ENCODE data around the gene CUTC. TPM values are rescaled to one million over a fixed set of nuclear protein-coding genes. Genes with fewer than 3 reads are reported as not detected.
"Not testable (repeated sequence)": the region's sequence is repeated elsewhere in the genome, so short reads cannot be mapped to it uniquely, and the experiment has no call there.

Gene CUTC
- total RNA-seq, 4 donors from 2014 or later: 13.4 to 21.6 (median 20.8) TPM

DNA sequence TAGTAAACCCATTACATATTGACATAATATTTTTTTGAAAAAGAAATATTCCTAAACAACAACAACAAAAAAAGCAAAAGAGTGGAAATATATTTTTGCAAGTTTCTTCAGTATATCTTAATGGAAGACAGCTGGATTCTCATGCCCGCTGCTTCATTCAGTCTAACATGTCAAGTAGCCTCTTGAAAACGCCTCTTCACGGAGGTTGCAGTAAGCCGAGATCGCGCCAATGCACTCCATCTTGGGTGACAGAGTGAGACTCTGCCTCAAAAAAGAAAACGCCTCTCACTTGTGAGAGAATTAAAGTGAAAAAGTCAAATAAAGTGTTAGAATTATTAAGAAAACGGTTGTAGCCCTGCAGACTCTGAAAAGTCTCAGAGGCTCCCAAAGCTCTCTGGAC is 1.3 kb downstream of the CUTC start:
- intact Hi-C loops (cut with DNase I; ENCODE audit: low total_unique reads): no loop called here
- TF ChIP-seq, protein P1, sequence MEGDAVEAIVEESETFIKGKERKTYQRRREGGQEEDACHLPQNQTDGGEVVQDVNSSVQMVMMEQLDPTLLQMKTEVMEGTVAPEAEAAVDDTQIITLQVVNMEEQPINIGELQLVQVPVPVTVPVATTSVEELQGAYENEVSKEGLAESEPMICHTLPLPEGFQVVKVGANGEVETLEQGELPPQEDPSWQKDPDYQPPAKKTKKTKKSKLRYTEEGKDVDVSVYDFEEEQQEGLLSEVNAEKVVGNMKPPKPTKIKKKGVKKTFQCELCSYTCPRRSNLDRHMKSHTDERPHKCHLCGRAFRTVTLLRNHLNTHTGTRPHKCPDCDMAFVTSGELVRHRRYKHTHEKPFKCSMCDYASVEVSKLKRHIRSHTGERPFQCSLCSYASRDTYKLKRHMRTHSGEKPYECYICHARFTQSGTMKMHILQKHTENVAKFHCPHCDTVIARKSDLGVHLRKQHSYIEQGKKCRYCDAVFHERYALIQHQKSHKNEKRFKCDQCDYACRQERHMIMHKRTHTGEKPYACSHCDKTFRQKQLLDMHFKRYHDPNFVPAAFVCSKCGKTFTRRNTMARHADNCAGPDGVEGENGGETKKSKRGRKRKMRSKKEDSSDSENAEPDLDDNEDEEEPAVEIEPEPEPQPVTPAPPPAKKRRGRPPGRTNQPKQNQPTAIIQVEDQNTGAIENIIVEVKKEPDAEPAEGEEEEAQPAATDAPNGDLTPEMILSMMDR (IDR thresholded peaks at IDR 0.05): no peak
- TF ChIP-seq POLR2A (IDR thresholded peaks at IDR 0.05): no peak
- 77 to 79% methylated on average over 8 of the region's 8 CpGs for WGBS, 2 donors
- H3K4me3 ChIP-seq (ENCODE audit: low read depth, poor library complexity, severe bottlenecking): no peak overlapping the region
- no peak for DNase-seq (ENCODE audit: low spot score in 2 of 2)

DNA sequence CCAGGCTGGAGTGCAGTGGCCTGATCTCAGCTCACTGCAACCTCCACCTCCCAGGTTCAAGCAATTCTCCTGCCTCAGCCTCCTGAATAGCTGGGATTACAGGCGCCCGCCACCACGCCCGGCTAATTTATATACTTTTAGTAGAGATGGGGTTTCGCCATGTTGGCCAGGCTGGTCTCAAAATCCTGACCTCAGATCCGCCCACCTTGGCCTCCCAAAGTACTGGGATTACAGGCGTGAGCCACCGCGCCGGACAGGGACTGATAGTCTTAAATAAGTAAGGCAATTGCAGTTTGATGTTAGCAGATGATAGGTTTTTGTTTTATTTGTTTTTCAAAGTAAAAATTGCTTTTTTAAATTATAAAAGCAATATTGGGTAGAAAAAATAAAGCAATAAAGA is 2.1 kb downstream of the CUTC start:
- H3K4me3 ChIP-seq (ENCODE audit: low read depth, poor library complexity, severe bottlenecking); DNase-seq (ENCODE audit: low spot score in 2 of 2); intact Hi-C loops (cut with DNase I; ENCODE audit: low total_unique reads): not testable (repeated sequence)
- WGBS, 2 donors: 95 to 99% methylated on average over 10 of the region's 10 CpGs

DNA sequence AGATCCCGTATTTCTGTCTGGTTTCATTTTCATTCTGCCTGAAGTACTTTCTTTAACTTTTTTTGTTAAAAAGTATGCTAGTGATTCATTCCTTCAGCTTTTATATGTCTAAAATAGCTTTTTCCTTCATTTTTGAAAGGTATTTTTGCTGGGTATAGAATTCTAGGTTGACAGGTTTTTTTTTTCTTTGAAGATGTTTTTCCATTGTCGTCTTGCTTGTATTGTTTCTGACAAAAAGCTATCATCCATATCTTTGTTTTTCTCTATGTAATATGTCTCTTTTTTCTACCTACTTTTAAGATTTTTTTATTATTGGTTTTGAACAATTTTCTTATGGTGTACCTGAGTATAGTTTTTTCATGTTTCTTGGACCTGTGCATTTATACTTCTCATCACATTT is 8.2 kb downstream of the CUTC start:
- TF ChIP-seq, protein P1 (IDR thresholded peaks at IDR 0.05): no peak
- no peak for TF ChIP-seq POLR2A (IDR thresholded peaks at IDR 0.05)
- no peak for DNase-seq (ENCODE audit: low spot score in 2 of 2)
- intact Hi-C loops (cut with DNase I; ENCODE audit: low total_unique reads): no loop called here
- H3K4me3 ChIP-seq (ENCODE audit: low read depth, poor library complexity, severe bottlenecking): no peak overlapping the region
- 94 to 99% methylated on average over 2 of the region's 2 CpGs for WGBS, 2 donors

DNA sequence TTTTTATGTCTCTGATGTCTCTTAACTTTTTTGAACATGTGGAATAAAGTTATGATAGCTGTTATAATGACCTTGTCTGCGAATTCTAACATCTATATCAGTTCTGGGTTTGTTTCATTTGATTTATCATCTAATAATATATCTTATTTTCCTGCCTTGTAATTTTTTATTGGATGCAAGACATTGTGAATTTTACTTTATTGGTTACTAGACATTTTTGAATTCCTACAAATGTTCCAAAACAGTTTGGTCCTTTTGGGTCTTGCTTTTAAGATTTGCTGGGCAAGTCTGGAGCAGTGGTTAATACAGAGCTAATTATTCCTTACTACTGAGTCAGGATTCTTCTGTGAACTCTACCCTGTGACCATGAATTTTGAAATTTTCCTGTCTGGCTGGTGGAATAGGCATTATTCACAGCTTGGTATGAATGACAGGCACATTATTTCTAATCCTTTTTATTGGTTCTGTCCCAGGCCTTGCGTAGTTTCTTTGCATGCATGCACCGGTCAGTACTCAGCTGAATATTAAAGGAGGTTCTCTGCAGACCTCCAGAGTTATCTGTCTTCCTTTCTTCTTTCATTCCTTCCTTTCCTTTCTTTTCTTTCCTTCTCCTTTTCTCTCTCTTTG is 9.0 kb downstream of the CUTC start:
- intact Hi-C loops (cut with DNase I; ENCODE audit: low total_unique reads): no loop called here
- DNase-seq (ENCODE audit: low spot score in 2 of 2): no peak
- 98% methylated on average over 3 of the region's 3 CpGs for WGBS, 2 donors
- no peak for TF ChIP-seq POLR2A (IDR thresholded peaks at IDR 0.05)
- TF ChIP-seq, protein P1 (IDR thresholded peaks at IDR 0.05): no peak
- no peak overlapping the region for H3K4me3 ChIP-seq (ENCODE audit: low read depth, poor library complexity, severe bottlenecking)

DNA sequence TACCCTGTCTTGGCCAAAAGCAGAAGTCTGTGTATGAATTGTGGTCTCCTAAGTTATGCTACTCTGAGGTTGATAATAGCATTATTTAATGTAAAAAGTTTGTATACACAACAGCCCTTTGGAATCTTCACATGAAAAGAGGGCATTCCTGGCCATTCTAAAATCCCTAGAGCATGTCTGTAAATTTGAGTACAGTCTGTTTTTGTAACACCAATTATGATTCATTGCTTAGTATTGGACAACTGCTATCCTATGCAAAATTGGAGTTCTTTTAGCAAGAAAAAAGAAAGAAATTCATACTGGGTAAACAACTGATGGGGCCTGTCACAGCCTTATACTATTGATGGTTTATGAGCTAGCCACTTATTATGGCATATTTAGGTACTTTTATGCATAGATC is 10.2 kb downstream of the CUTC start:
- intact Hi-C loops (cut with DNase I; ENCODE audit: low total_unique reads): no loop called here
- no peak for TF ChIP-seq POLR2A (IDR thresholded peaks at IDR 0.05)
- TF ChIP-seq, protein P1 (IDR thresholded peaks at IDR 0.05): no peak
- no peak overlapping the region for H3K4me3 ChIP-seq (ENCODE audit: low read depth, poor library complexity, severe bottlenecking)
- no peak for DNase-seq (ENCODE audit: low spot score in 2 of 2)

DNA sequence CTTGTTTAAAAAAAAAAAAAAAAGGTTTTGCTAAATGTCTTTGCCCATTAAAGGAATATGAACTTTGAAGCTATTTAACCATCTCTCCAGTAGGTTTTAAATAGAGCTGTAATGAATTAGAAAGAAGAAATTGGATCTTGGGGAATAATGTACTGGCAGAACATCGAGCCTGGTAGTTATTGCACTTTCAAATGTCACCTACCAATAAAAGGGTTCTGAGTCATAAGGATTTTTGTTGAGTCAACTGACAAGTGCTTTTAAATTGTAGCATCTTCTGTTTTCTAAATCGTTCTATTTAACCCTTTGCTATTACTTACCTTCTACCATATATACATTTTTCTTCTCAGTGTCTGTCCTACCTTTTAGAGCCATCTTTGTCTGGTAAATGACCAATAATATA is 10.7 kb downstream of the CUTC start:
- intact Hi-C loops (cut with DNase I; ENCODE audit: low total_unique reads): no loop called here
- WGBS, 2 donors: 60 to 65% methylated on average over 2 of the region's 2 CpGs
- H3K4me3 ChIP-seq (ENCODE audit: low read depth, poor library complexity, severe bottlenecking): no peak overlapping the region
- TF ChIP-seq, protein P1 (IDR thresholded peaks at IDR 0.05): no peak
- TF ChIP-seq POLR2A (IDR thresholded peaks at IDR 0.05): no peak
- no peak for DNase-seq (ENCODE audit: low spot score in 2 of 2)

Data from lower leg skin (tissue), 4 donors.